OCI-LY7 (cell line): Measurements from ENCODE around the gene TM4SF4.

Experiments
- CTCF ChIP-seq: fragments of 200-600 bp; sonication (generic); conservative IDR thresholded peaks from 2 replicates; pipeline ENCODE4 v1.5.1; 2014; ENCODE audit warnings: mild to moderate bottlenecking, antibody characterized with exemption, low read length, moderate library complexity, mixed read lengths
- EZH2phosphoT487 ChIP-seq: fragments of 200-600 bp; sonication (generic); IDR thresholded peaks from 2 replicates; pipeline ENCODE4 v1.6.1; 2018; ENCODE audit warnings: low read depth, borderline replicate concordance, mild to moderate bottlenecking, mixed run types, antibody characterized with exemption, low read length, moderate library complexity, mixed read lengths

DNA sequence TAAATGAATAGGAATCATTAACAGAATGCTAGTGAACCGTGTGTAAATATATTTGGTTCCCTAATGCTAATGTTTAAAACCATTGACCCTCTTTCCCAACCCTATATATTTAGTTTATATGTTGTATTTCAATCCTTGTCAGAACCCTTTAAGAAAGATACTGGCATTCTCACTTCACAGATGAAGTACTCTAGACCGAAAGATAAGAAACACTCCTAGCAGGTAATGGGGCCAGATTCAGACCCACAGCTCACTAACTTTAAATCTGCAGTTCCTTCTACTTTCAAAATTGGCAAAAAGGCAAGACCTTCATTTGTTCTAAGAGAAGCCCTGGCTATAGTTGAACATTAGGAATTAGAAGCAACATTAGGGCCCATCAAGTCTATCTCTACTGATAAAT, 42.3 kb upstream of the TM4SF4 start:
- TF ChIP-seq CTCF (no peak), EZH2phosphoT487 (no peak)
